Breast epithelium (tissue), 3 donors: ENCODE data around the gene TMEM170B.
A peak's percentile ranks its signal among the peaks of the same experiment; 100 is the strongest.

Experiments
- POLR2A ChIP-seq: fragments of 450-650 bp; IDR thresholded peaks from one replicate; pipeline ENCODE4 v1.6.1; 2016; ENCODE audit warnings: antibody characterized with exemption, mild to moderate bottlenecking, moderate library complexity
- POLR2AphosphoS5 ChIP-seq, 3 donors: sonication (generic); formaldehyde crosslinking; IDR thresholded peaks; one replicate each; pipeline ENCODE4 v1.6.1; 2017; ENCODE audit warnings: antibody characterized with exemption in 3 of 3
- TF ChIP-seq, protein P1 (sequence below), 3 donors: fragments of 450-650 bp; IDR thresholded peaks; one replicate each; pipeline ENCODE4 v1.5.1; 2016 to 2017; ENCODE audit warnings: antibody characterized with exemption in 3 of 3, mild to moderate bottlenecking in 3 of 3, moderate library complexity in 3 of 3

- TF ChIP-seq, protein P1, sequence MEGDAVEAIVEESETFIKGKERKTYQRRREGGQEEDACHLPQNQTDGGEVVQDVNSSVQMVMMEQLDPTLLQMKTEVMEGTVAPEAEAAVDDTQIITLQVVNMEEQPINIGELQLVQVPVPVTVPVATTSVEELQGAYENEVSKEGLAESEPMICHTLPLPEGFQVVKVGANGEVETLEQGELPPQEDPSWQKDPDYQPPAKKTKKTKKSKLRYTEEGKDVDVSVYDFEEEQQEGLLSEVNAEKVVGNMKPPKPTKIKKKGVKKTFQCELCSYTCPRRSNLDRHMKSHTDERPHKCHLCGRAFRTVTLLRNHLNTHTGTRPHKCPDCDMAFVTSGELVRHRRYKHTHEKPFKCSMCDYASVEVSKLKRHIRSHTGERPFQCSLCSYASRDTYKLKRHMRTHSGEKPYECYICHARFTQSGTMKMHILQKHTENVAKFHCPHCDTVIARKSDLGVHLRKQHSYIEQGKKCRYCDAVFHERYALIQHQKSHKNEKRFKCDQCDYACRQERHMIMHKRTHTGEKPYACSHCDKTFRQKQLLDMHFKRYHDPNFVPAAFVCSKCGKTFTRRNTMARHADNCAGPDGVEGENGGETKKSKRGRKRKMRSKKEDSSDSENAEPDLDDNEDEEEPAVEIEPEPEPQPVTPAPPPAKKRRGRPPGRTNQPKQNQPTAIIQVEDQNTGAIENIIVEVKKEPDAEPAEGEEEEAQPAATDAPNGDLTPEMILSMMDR (IDR thresholded peaks at IDR 0.05), result no peak
- TF ChIP-seq POLR2A (no peak), POLR2AphosphoS5 (IDR thresholded peaks at IDR 0.05) (peak in 1 of 3 donors; percentile 68)
Measured at GRCh38 chr6:11614534-11615213, 77.1 kb downstream of the TMEM170B start.
